ENCODE data around the gene CPNE8. TPM values are rescaled to one million over a fixed set of nuclear protein-coding genes. Genes with fewer than 3 reads are reported as not detected.

CPNE8 gene
- total RNA-seq, 1 donor from 2014 or later = 1.7 TPM

DNA sequence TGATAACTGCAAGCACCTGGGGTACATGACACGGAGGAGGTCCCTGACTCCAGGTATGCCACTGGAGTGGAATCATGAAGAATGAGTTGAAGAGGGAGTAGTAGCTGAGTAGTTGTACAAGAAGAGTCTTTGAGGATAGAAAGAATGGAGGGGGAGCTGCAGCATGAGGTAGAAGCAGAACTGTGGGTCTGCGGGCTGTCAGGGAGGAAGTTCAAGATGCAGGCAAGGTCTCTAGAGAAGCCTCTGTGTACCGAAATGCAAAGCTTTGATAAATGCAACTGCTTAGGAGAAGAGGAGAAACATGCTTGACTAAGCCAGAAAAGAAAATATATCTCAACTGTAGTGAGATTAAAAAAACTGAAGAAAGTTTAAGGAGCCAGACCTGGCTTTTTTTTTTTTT, 91.5 kb downstream of the CPNE8 start:
- DNase-seq (ENCODE audit: low spot score, unreplicated experiment) = no peak
- Mint-ChIP-seq H3K4me3 (ENCODE audit: low read depth) (no peak overlapping the region), H3K27ac (no peak overlapping the region), H3K27me3 (no peaks in the 10 kb centered on the region), H3K36me3 (ENCODE audit: insufficient read depth) (no peaks in the 10 kb centered on the region), H3K9me3 (ENCODE audit: low read depth) (no peaks in the 10 kb centered on the region), H3K4me1 (ENCODE audit: low read depth) (no peaks in the 10 kb centered on the region)
- TF ChIP-seq, protein P1, sequence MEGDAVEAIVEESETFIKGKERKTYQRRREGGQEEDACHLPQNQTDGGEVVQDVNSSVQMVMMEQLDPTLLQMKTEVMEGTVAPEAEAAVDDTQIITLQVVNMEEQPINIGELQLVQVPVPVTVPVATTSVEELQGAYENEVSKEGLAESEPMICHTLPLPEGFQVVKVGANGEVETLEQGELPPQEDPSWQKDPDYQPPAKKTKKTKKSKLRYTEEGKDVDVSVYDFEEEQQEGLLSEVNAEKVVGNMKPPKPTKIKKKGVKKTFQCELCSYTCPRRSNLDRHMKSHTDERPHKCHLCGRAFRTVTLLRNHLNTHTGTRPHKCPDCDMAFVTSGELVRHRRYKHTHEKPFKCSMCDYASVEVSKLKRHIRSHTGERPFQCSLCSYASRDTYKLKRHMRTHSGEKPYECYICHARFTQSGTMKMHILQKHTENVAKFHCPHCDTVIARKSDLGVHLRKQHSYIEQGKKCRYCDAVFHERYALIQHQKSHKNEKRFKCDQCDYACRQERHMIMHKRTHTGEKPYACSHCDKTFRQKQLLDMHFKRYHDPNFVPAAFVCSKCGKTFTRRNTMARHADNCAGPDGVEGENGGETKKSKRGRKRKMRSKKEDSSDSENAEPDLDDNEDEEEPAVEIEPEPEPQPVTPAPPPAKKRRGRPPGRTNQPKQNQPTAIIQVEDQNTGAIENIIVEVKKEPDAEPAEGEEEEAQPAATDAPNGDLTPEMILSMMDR (IDR thresholded peaks at IDR 0.05; ENCODE audit: unreplicated experiment) = no peak

DNA sequence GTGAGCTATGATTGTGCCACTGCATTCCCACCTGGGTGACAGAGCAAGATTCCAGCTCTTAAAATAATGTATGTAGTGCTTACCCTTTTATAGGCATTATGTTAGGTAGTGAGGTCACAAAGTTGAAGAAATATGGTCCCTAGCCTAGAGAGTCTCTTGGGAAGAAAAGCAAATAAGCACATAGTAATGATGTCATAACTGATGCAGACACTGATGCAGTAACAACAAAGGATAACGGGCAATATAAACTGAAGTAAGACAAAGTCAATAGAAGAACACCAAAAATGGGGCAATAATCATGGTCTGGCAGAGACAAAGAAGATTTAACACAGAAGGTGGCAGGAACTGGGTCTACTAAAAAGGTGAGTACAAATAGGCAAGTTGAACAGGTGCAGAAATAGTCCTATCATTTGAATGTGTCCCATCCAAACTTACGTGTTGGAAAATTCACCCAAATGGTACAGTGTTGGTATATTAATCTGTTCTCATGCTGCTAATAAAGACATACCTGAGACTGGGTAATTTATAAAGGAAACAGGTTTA, 93.5 kb downstream of the CPNE8 start:
- Mint-ChIP-seq H3K9me3 (ENCODE audit: low read depth) (no peaks in the 10 kb centered on the region), H3K36me3 (ENCODE audit: insufficient read depth) (no peaks in the 10 kb centered on the region), H3K27me3 (no peaks in the 10 kb centered on the region)

DNA sequence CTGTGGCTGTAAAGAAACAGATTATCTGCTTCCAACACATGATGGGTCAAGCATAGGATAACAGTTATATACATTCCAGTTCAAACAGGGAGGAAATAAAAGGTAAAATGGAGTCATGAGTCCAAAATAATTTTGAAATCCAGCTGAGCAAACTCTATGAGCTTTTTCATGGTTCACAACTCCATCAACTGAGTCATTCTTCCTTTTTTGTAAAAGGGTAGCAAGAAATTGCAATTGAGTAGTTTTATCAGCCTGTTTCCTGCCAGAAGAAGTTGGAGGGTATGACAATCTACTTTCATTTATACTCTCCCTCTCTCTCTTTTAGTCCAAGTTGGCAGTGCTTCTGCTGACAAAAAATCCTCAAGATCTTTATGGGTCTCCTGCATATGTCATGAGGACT, 95.6 kb downstream of the CPNE8 start:
- DNase-seq (ENCODE audit: low spot score, unreplicated experiment) = no peak
- Mint-ChIP-seq H3K9me3 (ENCODE audit: low read depth) (no peaks in the 10 kb centered on the region), H3K4me1 (ENCODE audit: low read depth) (no peaks in the 10 kb centered on the region), H3K36me3 (ENCODE audit: insufficient read depth) (no peaks in the 10 kb centered on the region), H3K27me3 (no peaks in the 10 kb centered on the region), H3K4me3 (ENCODE audit: low read depth) (no peak overlapping the region), H3K27ac (no peak overlapping the region)
- TF ChIP-seq, protein P1 (IDR thresholded peaks at IDR 0.05; ENCODE audit: unreplicated experiment) = no peak

More for the DNA sequence above, 93.5 kb downstream of the CPNE8 start:
- no peak for DNase-seq (ENCODE audit: low spot score, unreplicated experiment)
- Mint-ChIP-seq H3K27ac (no peak overlapping the region), H3K4me3 (ENCODE audit: low read depth) (no peak overlapping the region), H3K4me1 (ENCODE audit: low read depth) (no peaks in the 10 kb centered on the region)
- TF ChIP-seq, protein P1 (IDR thresholded peaks at IDR 0.05; ENCODE audit: unreplicated experiment) = no peak

GRCh38 chr12:38788106-38788505, 117.3 kb downstream of the CPNE8 start:
- no peaks in the 10 kb centered on the region for H3K4me1 Mint-ChIP-seq (ENCODE audit: low read depth)
- no peaks in the 10 kb centered on the region for H3K27me3 Mint-ChIP-seq

GRCh38 chr12:38785381-38785780, 120.0 kb downstream of the CPNE8 start:
- H3K4me1 Mint-ChIP-seq (ENCODE audit: low read depth) = no peaks in the 10 kb centered on the region
- H3K27ac Mint-ChIP-seq = no peak overlapping the region
- no peak for DNase-seq (ENCODE audit: low spot score, unreplicated experiment)
- H3K36me3 Mint-ChIP-seq (ENCODE audit: insufficient read depth) = no peaks in the 10 kb centered on the region
- no peak overlapping the region for H3K4me3 Mint-ChIP-seq (ENCODE audit: low read depth)
- no peaks in the 10 kb centered on the region for H3K27me3 Mint-ChIP-seq
- H3K9me3 Mint-ChIP-seq (ENCODE audit: low read depth) = peaks cover 23% of the 10 kb centered on the region
- TF ChIP-seq, protein P1 (IDR thresholded peaks at IDR 0.05; ENCODE audit: unreplicated experiment) = no peak

More at GRCh38 chr12:38788106-38788505, 117.3 kb downstream of the CPNE8 start:
- H3K4me3 Mint-ChIP-seq (ENCODE audit: low read depth) = no peak overlapping the region
- H3K36me3 Mint-ChIP-seq (ENCODE audit: insufficient read depth) = no peaks in the 10 kb centered on the region
- peaks cover 22% of the 10 kb centered on the region for H3K9me3 Mint-ChIP-seq (ENCODE audit: low read depth)
- H3K27ac Mint-ChIP-seq = no peak overlapping the region
- DNase-seq (ENCODE audit: low spot score, unreplicated experiment) = no peak
- TF ChIP-seq, protein P1 (IDR thresholded peaks at IDR 0.05; ENCODE audit: unreplicated experiment) = no peak

Measured in progenitor cell of endocrine pancreas (in vitro differentiated cells).